GM21381 (cell line): ENCODE results near the gene TRANK1.
"Not testable (repeated sequence)": the region's sequence is repeated elsewhere in the genome, so short reads cannot be mapped to it uniquely, and the experiment has no call there.

Source experiments
- ATAC-seq: cut with Tn5 transposase; IDR thresholded peaks from one replicate; pipeline ENCODE4 v1.9.1; 2021; ENCODE audit warnings: mild to moderate bottlenecking, moderate library complexity; ENCODE audit not compliant: unreplicated experiment

The TRANK1 gene

GRCh38 chr3:36923523-36923943 is 21.3 kb downstream of the TRANK1 start:
- no peak for ATAC-seq

- ATAC-seq = no peak
Measured at GRCh38 chr3:36920884-36921567, 23.8 kb downstream of the TRANK1 start.

- no peak for ATAC-seq
Measured at GRCh38 chr3:36919439-36920160, 25.3 kb downstream of the TRANK1 start.

- peak; percentile 91 for ATAC-seq
Measured at GRCh38 chr3:36918050-36918449, 26.8 kb downstream of the TRANK1 start.

- ATAC-seq = peak; percentile 93
Measured at GRCh38 chr3:36911990-36912804, 32.7 kb downstream of the TRANK1 start.

GRCh38 chr3:36909666-36910065 is 35.2 kb downstream of the TRANK1 start:
- no peak for ATAC-seq

GRCh38 chr3:36909181-36909580 is 35.7 kb downstream of the TRANK1 start:
- no peak for ATAC-seq

- no peak for ATAC-seq
Measured at GRCh38 chr3:36908647-36909180, 36.1 kb downstream of the TRANK1 start.

- peak; percentile 26 for ATAC-seq
Measured at GRCh38 chr3:36907911-36908646, 36.8 kb downstream of the TRANK1 start.

- no peak for ATAC-seq
Measured at GRCh38 chr3:36906504-36907149, 38.2 kb downstream of the TRANK1 start.

GRCh38 chr3:36905545-36905944 is 39.3 kb downstream of the TRANK1 start:
- ATAC-seq = no peak

- ATAC-seq = no peak
Measured at GRCh38 chr3:36904641-36905040, 40.2 kb downstream of the TRANK1 start.

GRCh38 chr3:36904065-36904464 is 40.8 kb downstream of the TRANK1 start:
- not testable (repeated sequence) for ATAC-seq

GRCh38 chr3:36903119-36903882 is 41.6 kb downstream of the TRANK1 start:
- ATAC-seq = no peak

- ATAC-seq = no peak
Measured at GRCh38 chr3:36901588-36901987, 43.3 kb downstream of the TRANK1 start.

- ATAC-seq = no peak
Measured at GRCh38 chr3:36900474-36901443, 44.1 kb downstream of the TRANK1 start.

- no peak for ATAC-seq
Measured at GRCh38 chr3:36895496-36896409, 49.1 kb downstream of the TRANK1 start.
